T-cell (primary cell): ENCODE measurements around the gene HBEGF. TPM values are rescaled to one million over a fixed set of nuclear protein-coding genes. Genes with fewer than 3 reads are reported as not detected.

ENCODE experiments used
- ATAC-seq, 4 experiments: fragments of 200-7000 bp in 3 of 4; fragments of 150-1000 bp in 1 of 4; cut with Tn5 transposase; replicated peaks in 1 of 4; 1 replicate in 3 of 4; 2 replicates in 1 of 4; pipeline ENCODE4 v1.10.0; 2021; ENCODE audit warnings: moderate library complexity in 3 of 4, mild to moderate bottlenecking in 2 of 4, moderate number of reproducible peaks in 1 of 4
- CTCF ChIA-PET, 2 donors: fragments of 300-600 bp; sonication (Branson Sonifier 250); formaldehyde crosslinking; loops; one replicate each; lab custom pipeline; 2022; ENCODE audit warnings: antibody characterized with exemption in 2 of 2; lab: Charles Lee
- POLR2A ChIA-PET, 2 donors: fragments of 300-600 bp; sonication (Branson Sonifier 250); formaldehyde crosslinking; loops; one replicate each; lab custom pipeline; 2022; ENCODE audit warnings: antibody characterized with exemption in 2 of 2; lab: Charles Lee
- DNase-seq, 35 experiments: peaks; one replicate each; pipeline versions ENCODE4 v3.0.0 to v3.0.0-alpha.2; 2013 to 2023
- H3K27ac ChIP-seq: one replicate; pipeline ENCODE4 v1.5.1; 2013; ENCODE audit warnings: low read length
- H3K27me3 ChIP-seq, 2 experiments: replicated peaks in 1 of 2; 1 replicate in 1 of 2; 2 replicates in 1 of 2; pipeline versions ENCODE4 v1.6.1 to v1.7.0; 2013; ENCODE audit warnings: low read length in 1 of 2, mixed read lengths in 1 of 2; ENCODE audit not compliant: control insufficient read depth in 2 of 2, insufficient read depth in 2 of 2; ENCODE audit errors: extremely low read depth in 1 of 2
- H3K36me3 ChIP-seq, 2 donors: 1 replicate in 1 of 2; 2 replicates in 1 of 2; pipeline versions ENCODE4 v1.6.1 to v1.7.0; 2013; ENCODE audit warnings: low read length in 1 of 2; ENCODE audit not compliant: control insufficient read depth in 2 of 2, insufficient read depth in 1 of 2; ENCODE audit errors: extremely low read depth in 1 of 2
- H3K4me1 ChIP-seq, 2 experiments: 1 replicate in 1 of 2; 2 replicates in 1 of 2; pipeline versions ENCODE4 v1.6.1 to v1.7.0; 2013; ENCODE audit warnings: low read length in 2 of 2, mixed read lengths in 1 of 2; ENCODE audit not compliant: insufficient read depth in 2 of 2, control insufficient read depth in 1 of 2; ENCODE audit errors: extremely low read depth in 1 of 2
- H3K4me3 ChIP-seq, 2 donors: 1 replicate in 1 of 2; 2 replicates in 1 of 2; pipeline versions ENCODE4 v1.5.1 to v1.7.0; 2013; ENCODE audit warnings: mild to moderate bottlenecking in 2 of 2, low read length in 1 of 2, moderate library complexity in 1 of 2; ENCODE audit not compliant: control insufficient read depth in 1 of 2; ENCODE audit errors: extremely low read depth in 1 of 2
- H3K9me3 ChIP-seq: 2 replicates; pipeline ENCODE4 v1.7.0; 2013
- H3K27ac Mint-ChIP-seq, 2 donors: one replicate each; pipeline ENCODE4 v1.8.0; 2020 to 2021; ENCODE audit warnings: mild to moderate bottlenecking in 2 of 2, mixed read lengths in 2 of 2
- H3K27me3 Mint-ChIP-seq, 2 donors: one replicate each; pipeline ENCODE4 v1.8.0; 2021 to 2022; ENCODE audit warnings: mixed read lengths in 2 of 2
- H3K36me3 Mint-ChIP-seq: one replicate; pipeline ENCODE4 v1.8.0; 2021; ENCODE audit warnings: mixed read lengths
- H3K4me1 Mint-ChIP-seq, 3 donors: one replicate each; pipeline ENCODE4 v1.8.0; 2020 to 2022; ENCODE audit warnings: mixed read lengths in 3 of 3, mild to moderate bottlenecking in 1 of 3
- H3K4me3 Mint-ChIP-seq, 3 donors: one replicate each; pipeline ENCODE4 v1.8.0; 2020 to 2022; ENCODE audit warnings: mild to moderate bottlenecking in 3 of 3, mixed read lengths in 3 of 3, moderate library complexity in 3 of 3
- H3K9me3 Mint-ChIP-seq, 3 donors: one replicate each; pipeline ENCODE4 v1.8.0; 2020 to 2022; ENCODE audit warnings: mixed read lengths in 3 of 3
- WGBS: methylation state at CpG from one replicate; pipeline ENCODE4 v1.1.5; 2013; ENCODE audit warnings: missing lambda C conversion rate; ENCODE audit not compliant: insufficient coverage; 5-methylcytosine and 5-hydroxymethylcytosine counted together
- total RNA-seq, 35 experiments: library from RNA in 6 of 35; stranded (reverse) in 6 of 35; fragments of 120-200 nt in 1 of 35; gene quantifications; one replicate each; pipeline versions ENCODE4 v1.2.1 to v1.2.4 and lab custom pipeline; 2013 to 2026

The HBEGF gene
- total RNA-seq, 5 donors from 2014 or later (not counting 1 experiment from before 2014, with no cell fraction given): 0.47 to 2.8 (median 1.9) TPM

- H3K27me3 ChIP-seq: no peaks in the 10 kb centered on the region
- ATAC-seq (no peak), DNase-seq (no peak)
- H3K9me3 ChIP-seq: no peaks in the 10 kb centered on the region
- ChIA-PET CTCF (no interaction called here), POLR2A (no interaction called here)
- no peaks in the 10 kb centered on the region for H3K9me3 Mint-ChIP-seq
- peaks cover 3 to 7% (median 6%) of the 10 kb centered on the region in 3 donors for H3K4me1 Mint-ChIP-seq
- H3K36me3 ChIP-seq: no peaks in the 10 kb centered on the region
- H3K4me3 ChIP-seq: no peak overlapping the region
- no peaks in the 10 kb centered on the region for H3K27me3 Mint-ChIP-seq
- no peak overlapping the region for H3K27ac ChIP-seq
- H3K4me3 Mint-ChIP-seq: no peak overlapping the region
- peaks cover 4% of the 10 kb centered on the region for H3K36me3 Mint-ChIP-seq
- H3K4me1 ChIP-seq: peaks cover 0 to 5% of the 10 kb centered on the region in 2 experiments
- no peak overlapping the region for H3K27ac Mint-ChIP-seq
These were observed 36.5 kb upstream of the HBEGF start for GRCh38 chr5:140382866-140383265.

GRCh38 chr5:140381972-140382371 lies 35.6 kb upstream of the HBEGF start:
- CTCF ChIA-PET: no interaction called here
- Histone ChIP-seq H3K4me1 (peaks cover 0 to 5% of the 10 kb centered on the region in 2 experiments), H3K4me3 (no peak overlapping the region), H3K27me3 (no peaks in the 10 kb centered on the region), H3K27ac (no peak overlapping the region), H3K9me3 (no peaks in the 10 kb centered on the region), H3K36me3 (no peaks in the 10 kb centered on the region)
- Mint-ChIP-seq H3K27ac (no peak overlapping the region), H3K27me3 (no peaks in the 10 kb centered on the region), H3K9me3 (no peaks in the 10 kb centered on the region), H3K36me3 (peaks cover 4% of the 10 kb centered on the region), H3K4me1 (peaks cover 3 to 7% (median 6%) of the 10 kb centered on the region in 3 donors), H3K4me3 (no peak overlapping the region)
- POLR2A ChIA-PET: no interaction called here
- 100% methylated on average over 1 of the region's 1 CpG for WGBS
- ATAC-seq: no peak
- DNase-seq: no peak

GRCh38 chr5:140381351-140381750 lies 34.9 kb upstream of the HBEGF start:
- Histone ChIP-seq H3K4me3 (no peak overlapping the region), H3K4me1 (peaks cover 0 to 5% of the 10 kb centered on the region in 2 experiments), H3K36me3 (no peaks in the 10 kb centered on the region), H3K27me3 (no peaks in the 10 kb centered on the region), H3K9me3 (no peaks in the 10 kb centered on the region), H3K27ac (no peak overlapping the region)
- DNase-seq (no peak), ATAC-seq (no peak)
- POLR2A ChIA-PET: interaction anchor here in 1 of 2 donors (0.5 kb wide), 1 partner anchor 25 kb away, joined by 5 read pairs; no protein-coding TSS in a partner anchor
- no peak overlapping the region for H3K4me3 Mint-ChIP-seq
- no peak overlapping the region for H3K27ac Mint-ChIP-seq
- H3K9me3 Mint-ChIP-seq: no peaks in the 10 kb centered on the region
- peaks cover 4% of the 10 kb centered on the region for H3K36me3 Mint-ChIP-seq
- H3K27me3 Mint-ChIP-seq: no peaks in the 10 kb centered on the region
- CTCF ChIA-PET: interaction anchor here in 1 of 2 donors (1.1 kb wide), 1 partner anchor 30 kb away, joined by 3 read pairs; no protein-coding TSS in a partner anchor
- H3K4me1 Mint-ChIP-seq: peaks cover 3 to 7% (median 6%) of the 10 kb centered on the region in 3 donors
- no CpG with 5 or more reads among the region's 4 CpGs for WGBS

- Mint-ChIP-seq H3K27me3 (no peaks in the 10 kb centered on the region), H3K4me1 (peaks cover 1 to 7% (median 2%) of the 10 kb centered on the region in 3 donors), H3K4me3 (no peak overlapping the region), H3K9me3 (no peaks in the 10 kb centered on the region), H3K27ac (no peak overlapping the region), H3K36me3 (no peaks in the 10 kb centered on the region)
- ATAC-seq (peak; percentile 47 to 67 (median 64)), DNase-seq (peak in 20 of 35 experiments; percentile 5 to 63 (median 21))
- H3K9me3 ChIP-seq: no peaks in the 10 kb centered on the region
- POLR2A ChIA-PET: no interaction called here
- H3K4me3 ChIP-seq: no peak overlapping the region
- CTCF ChIA-PET: interaction anchor here (0.6 to 1.7 kb wide), 23 partner anchors 8 to 1066 kb away, joined by 3 to 11 read pairs (median 3); partner anchors contain the start of genes CD14 (in 1 of the 2), HBEGF (in 1 of the 2) and SLC4A9 (in 1 of the 2)
- no peak overlapping the region for H3K27ac ChIP-seq
- no peaks in the 10 kb centered on the region for H3K27me3 ChIP-seq
- no peaks in the 10 kb centered on the region for H3K36me3 ChIP-seq
- WGBS: 39% methylated on average over 2 of the region's 2 CpGs
- H3K4me1 ChIP-seq: peaks cover 0 to 4% of the 10 kb centered on the region in 2 experiments
These were observed 26.6 kb upstream of the HBEGF start for GRCh38 chr5:140372971-140373487.

- H3K36me3 Mint-ChIP-seq: no peaks in the 10 kb centered on the region
- CTCF ChIA-PET: interaction anchor here (0.7 to 1.1 kb wide), 5 partner anchors 20 to 344 kb away, joined by 3 to 5 read pairs (median 4); no protein-coding TSS in a partner anchor
These were observed 25.2 kb upstream of the HBEGF start for GRCh38 chr5:140371356-140372151.

GRCh38 chr5:140367256-140368013 lies 21.0 kb upstream of the HBEGF start:
- Histone ChIP-seq H3K27ac (no peak overlapping the region), H3K9me3 (no peaks in the 10 kb centered on the region), H3K4me3 (no peak overlapping the region), H3K27me3 (peaks cover 0 to 12% of the 10 kb centered on the region in 2 experiments), H3K4me1 (peaks cover 0 to 8% of the 10 kb centered on the region in 2 experiments), H3K36me3 (no peaks in the 10 kb centered on the region)
- DNase-seq (no peak), ATAC-seq (no peak)
- Mint-ChIP-seq H3K9me3 (no peaks in the 10 kb centered on the region), H3K4me3 (no peak overlapping the region), H3K27ac (no peak overlapping the region), H3K27me3 (no peaks in the 10 kb centered on the region), H3K4me1 (peaks cover 4 to 7% (median 4%) of the 10 kb centered on the region in 3 donors), H3K36me3 (no peaks in the 10 kb centered on the region)
- ChIA-PET CTCF (interaction anchor here in 1 of 2 donors (1.4 kb wide), 1 partner anchor 14 kb away, joined by 4 read pairs; no protein-coding TSS in a partner anchor), POLR2A (no interaction called here)
- WGBS: 84% methylated on average over 8 of the region's 8 CpGs

More at GRCh38 chr5:140371356-140372151, 25.2 kb upstream of the HBEGF start:
- ATAC-seq (no peak), DNase-seq (no peak)
- Histone ChIP-seq H3K4me1 (peaks cover 0 to 4% of the 10 kb centered on the region in 2 experiments), H3K27me3 (peaks cover 0 to 2% of the 10 kb centered on the region in 2 experiments), H3K36me3 (no peaks in the 10 kb centered on the region), H3K9me3 (no peaks in the 10 kb centered on the region), H3K4me3 (no peak overlapping the region), H3K27ac (no peak overlapping the region)
- no CpG with 5 or more reads among the region's 3 CpGs for WGBS
- POLR2A ChIA-PET: no interaction called here
- Mint-ChIP-seq H3K27ac (no peak overlapping the region), H3K9me3 (no peaks in the 10 kb centered on the region), H3K4me1 (peaks cover 1 to 7% (median 2%) of the 10 kb centered on the region in 3 donors), H3K4me3 (no peak overlapping the region), H3K27me3 (no peaks in the 10 kb centered on the region)
